ENCODE results near the gene FNDC3A. TPM values are rescaled to one million over a fixed set of nuclear protein-coding genes. Genes with fewer than 3 reads are reported as not detected.

FNDC3A gene
- total RNA-seq, 1 experiment from 2014 or later, result 49.3 TPM

GRCh38 chr13:49184621-49185020 lies 208.9 kb downstream of the FNDC3A start:
- Histone ChIP-seq H3K27me3 (replicated peaks; ENCODE audit: insufficient read depth, low read depth, low read length, poor library complexity) (no peaks in the 10 kb centered on the region), H3K4me3 (ENCODE audit: low read depth, low read length, poor library complexity, severe bottlenecking) (no peak overlapping the region), H3K27ac (ENCODE audit: low read depth, low read length, poor library complexity, severe bottlenecking) (no peak overlapping the region), H3K4me1 (ENCODE audit: insufficient read depth, low read length, poor library complexity, severe bottlenecking) (peaks cover 16% of the 10 kb centered on the region), H3K36me3 (ENCODE audit: insufficient read depth, low read length, poor library complexity, severe bottlenecking) (peaks cover 25% of the 10 kb centered on the region), H3K9me3 (ENCODE audit: low read depth, low read length, poor library complexity, severe bottlenecking) (no peaks in the 10 kb centered on the region)
- intact Hi-C loops (cut with micrococcal nuclease; ENCODE audit: unreplicated experiment), result no loop called here
- TF ChIP-seq EZH2 (IDR thresholded peaks at IDR 0.05; ENCODE audit: borderline replicate concordance, low read depth, low read length, poor library complexity, severe bottlenecking) (no peak), CTCF (conservative IDR thresholded peaks at IDR 0.05; ENCODE audit: low read depth, low read length) (no peak)
- CTCF ChIA-PET, result no interaction called here
- DNase-seq (ENCODE audit: low spot score), result no peak
- POLR2A ChIA-PET (ENCODE audit: low non-redundant PET), result no interaction called here
- no TSS peak for BruUV-seq (replicated peaks)

GRCh38 chr13:49185264-49185663 lies 209.6 kb downstream of the FNDC3A start:
- no TSS peak for BruUV-seq (replicated peaks)
- intact Hi-C loops (cut with micrococcal nuclease; ENCODE audit: unreplicated experiment), result no loop called here
- H3K4me3 ChIP-seq (ENCODE audit: low read depth, low read length, poor library complexity, severe bottlenecking), result no peak overlapping the region
- no peaks in the 10 kb centered on the region for H3K9me3 ChIP-seq (ENCODE audit: low read depth, low read length, poor library complexity, severe bottlenecking)
- no peak for DNase-seq (ENCODE audit: low spot score)
- H3K36me3 ChIP-seq (ENCODE audit: insufficient read depth, low read length, poor library complexity, severe bottlenecking), result peaks cover 25% of the 10 kb centered on the region
- CTCF ChIA-PET, result no interaction called here
- POLR2A ChIA-PET (ENCODE audit: low non-redundant PET), result interaction anchor here (0.7 kb wide), 1 partner anchor 940 kb away, joined by 5 read pairs; no protein-coding TSS in a partner anchor
- H3K4me1 ChIP-seq (ENCODE audit: insufficient read depth, low read length, poor library complexity, severe bottlenecking), result peaks cover 21% of the 10 kb centered on the region
- no peak overlapping the region for H3K27ac ChIP-seq (ENCODE audit: low read depth, low read length, poor library complexity, severe bottlenecking)
- H3K27me3 ChIP-seq (replicated peaks; ENCODE audit: insufficient read depth, low read depth, low read length, poor library complexity), result no peaks in the 10 kb centered on the region
- TF ChIP-seq EZH2 (IDR thresholded peaks at IDR 0.05; ENCODE audit: borderline replicate concordance, low read depth, low read length, poor library complexity, severe bottlenecking) (no peak), CTCF (conservative IDR thresholded peaks at IDR 0.05; ENCODE audit: low read depth, low read length) (no peak)

DNA sequence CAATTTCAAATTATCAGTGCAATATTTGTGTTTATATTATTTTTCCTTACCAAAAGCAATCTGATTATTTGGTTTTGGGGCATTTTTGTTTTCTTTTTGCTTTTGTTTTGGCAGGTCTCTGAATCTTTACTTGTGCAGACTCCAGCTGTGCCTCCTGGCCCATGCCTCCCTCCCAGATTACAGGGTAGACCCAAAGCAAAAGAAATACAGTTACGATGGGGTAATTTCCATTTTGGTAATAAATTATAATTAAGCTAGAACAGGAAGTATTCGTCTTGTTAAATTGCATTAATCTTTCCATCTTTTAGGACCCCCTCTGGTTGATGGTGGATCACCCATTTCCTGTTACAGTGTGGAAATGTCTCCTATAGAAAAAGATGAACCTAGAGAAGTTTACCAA lies 215.2 kb downstream of the FNDC3A start:
- H3K9me3 ChIP-seq (ENCODE audit: low read depth, low read length, poor library complexity, severe bottlenecking), result no peaks in the 10 kb centered on the region
- TF ChIP-seq EZH2 (IDR thresholded peaks at IDR 0.05; ENCODE audit: borderline replicate concordance, low read depth, low read length, poor library complexity, severe bottlenecking), result no peak
- TF ChIP-seq CTCF (conservative IDR thresholded peaks at IDR 0.05; ENCODE audit: low read depth, low read length), result no peak
- POLR2A ChIA-PET (ENCODE audit: low non-redundant PET), result no interaction called here
- peaks cover 35% of the 10 kb centered on the region for H3K4me1 ChIP-seq (ENCODE audit: insufficient read depth, low read length, poor library complexity, severe bottlenecking)
- intact Hi-C loops (cut with micrococcal nuclease; ENCODE audit: unreplicated experiment), result loop anchor here (5.0 kb wide), 1 partner anchor 214 kb away; the partner anchor contains the start of gene FNDC3A
- H3K4me3 ChIP-seq (ENCODE audit: low read depth, low read length, poor library complexity, severe bottlenecking), result peak overlapping the region; percentile 1
- H3K36me3 ChIP-seq (ENCODE audit: insufficient read depth, low read length, poor library complexity, severe bottlenecking), result peaks cover 32% of the 10 kb centered on the region
- no TSS peak for BruUV-seq (replicated peaks)
- peak overlapping the region; percentile 79 for H3K27ac ChIP-seq (ENCODE audit: low read depth, low read length, poor library complexity, severe bottlenecking)
- CTCF ChIA-PET, result no interaction called here
- peak; percentile 95 for DNase-seq (ENCODE audit: low spot score)
- H3K27me3 ChIP-seq (replicated peaks; ENCODE audit: insufficient read depth, low read depth, low read length, poor library complexity), result no peaks in the 10 kb centered on the region
